ENCODE measurements around the gene EYS.
A peak's percentile ranks its signal among the peaks of the same experiment; 100 is the strongest.

The EYS gene

GRCh38 chr6:64415926-64416325 is 1291.1 kb downstream of the EYS start:
- DNase-seq, result no peak

- DNase-seq, result no peak
Observed at GRCh38 chr6:64411226-64411625, 1295.8 kb downstream of the EYS start.

DNA sequence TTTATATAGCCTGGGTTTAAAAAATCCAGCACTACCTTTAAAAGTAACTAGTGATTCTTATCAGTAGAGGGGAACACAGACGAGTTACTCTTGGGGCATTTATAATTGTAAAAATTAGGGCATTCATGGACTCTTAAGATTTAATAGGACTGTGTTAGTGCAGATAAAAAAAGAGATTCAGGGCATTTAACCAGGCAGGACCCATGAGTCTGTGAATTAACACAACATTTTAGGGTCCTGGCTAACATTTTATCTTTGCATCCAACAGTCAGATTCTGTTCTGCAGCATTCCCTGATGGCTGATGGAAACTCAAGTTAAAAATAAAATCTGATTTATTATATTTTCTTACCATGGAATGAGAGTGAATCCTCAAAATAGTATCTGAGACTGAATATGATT is 1297.1 kb downstream of the EYS start:
- no peak for DNase-seq

DNA sequence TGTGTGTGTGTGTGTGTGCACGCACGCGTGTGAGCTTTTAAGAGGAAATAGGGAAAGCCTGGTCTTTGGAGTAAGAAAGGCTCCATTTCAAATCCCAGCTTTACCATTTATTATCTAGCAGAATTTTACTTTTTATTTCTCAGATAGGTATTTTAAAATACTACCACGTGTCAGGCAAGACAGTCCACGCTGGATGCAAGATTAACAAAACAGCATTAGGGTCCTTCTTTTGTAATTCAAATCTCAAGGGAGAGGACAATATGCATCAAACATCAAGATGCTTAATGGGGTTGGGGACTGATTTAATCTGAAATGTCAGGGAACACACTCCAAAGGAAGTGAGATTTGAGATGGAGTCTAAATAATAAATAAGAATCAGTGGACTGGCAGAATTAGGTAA is 1302.6 kb downstream of the EYS start:
- DNase-seq, result no peak

- DNase-seq, result no peak
Observed at GRCh38 chr6:64383277-64383676, 1323.7 kb downstream of the EYS start.

DNA sequence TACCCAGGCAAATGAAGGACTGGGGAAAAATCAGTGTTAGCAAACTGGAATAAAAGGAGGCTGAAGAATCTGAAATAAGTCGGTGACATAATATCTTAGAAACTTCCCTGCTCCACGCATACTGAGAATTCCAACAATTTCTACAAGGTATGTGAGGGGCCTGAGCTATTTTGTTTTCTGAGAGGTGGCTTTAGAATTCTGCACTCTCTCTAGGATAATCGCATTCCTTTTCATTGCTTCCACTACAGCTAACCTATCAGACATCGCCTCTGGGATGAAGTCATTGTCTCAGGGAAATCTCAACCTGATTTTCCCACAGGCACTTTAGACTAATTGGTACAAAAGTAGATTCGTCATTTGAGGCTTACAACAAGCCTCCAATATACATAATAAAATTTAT is 1330.6 kb downstream of the EYS start:
- DNase-seq, result no peak

DNA sequence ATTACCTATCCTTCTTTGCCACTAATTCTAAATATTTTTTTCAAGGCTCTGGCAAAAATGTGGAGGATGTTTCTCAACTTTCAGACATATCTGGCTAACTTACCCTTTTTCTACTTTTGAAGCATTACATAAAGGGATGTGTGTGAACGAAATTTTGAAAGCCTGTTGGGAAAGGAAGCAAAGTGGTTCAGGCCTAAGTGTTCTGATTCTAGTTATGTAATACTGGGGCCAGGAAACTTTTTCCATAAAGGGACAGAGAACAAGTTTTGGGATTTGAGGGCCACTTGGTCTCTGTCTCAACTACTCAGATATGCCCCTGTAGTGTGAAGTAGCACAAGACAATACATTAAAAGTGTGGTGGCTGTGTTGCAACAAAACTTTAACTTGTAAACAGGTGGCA is 1349.6 kb downstream of the EYS start:
- no peak for DNase-seq

- no peak for DNase-seq
Observed at GRCh38 chr6:64347411-64347810, 1359.6 kb downstream of the EYS start.

DNA sequence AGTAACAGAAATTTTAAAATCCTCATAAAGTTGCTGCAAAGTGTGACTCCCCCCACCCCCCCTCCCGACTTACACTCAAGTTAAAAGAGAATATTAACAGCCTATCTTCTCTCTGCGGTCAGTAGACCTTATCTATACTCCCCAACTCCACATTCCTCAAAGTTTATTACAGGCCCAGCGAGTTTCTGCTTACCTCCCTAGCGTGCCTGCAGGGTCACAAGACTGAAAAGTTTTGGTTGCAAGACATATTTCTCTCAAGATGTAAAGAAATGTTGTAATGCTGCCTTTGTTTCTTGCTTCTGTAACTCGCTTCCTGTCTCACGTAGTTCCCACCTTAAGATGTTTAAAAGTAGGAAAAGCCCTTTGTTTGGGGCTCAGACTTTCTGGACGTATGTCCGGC is 1371.8 kb downstream of the EYS start:
- no peak for DNase-seq

DNA sequence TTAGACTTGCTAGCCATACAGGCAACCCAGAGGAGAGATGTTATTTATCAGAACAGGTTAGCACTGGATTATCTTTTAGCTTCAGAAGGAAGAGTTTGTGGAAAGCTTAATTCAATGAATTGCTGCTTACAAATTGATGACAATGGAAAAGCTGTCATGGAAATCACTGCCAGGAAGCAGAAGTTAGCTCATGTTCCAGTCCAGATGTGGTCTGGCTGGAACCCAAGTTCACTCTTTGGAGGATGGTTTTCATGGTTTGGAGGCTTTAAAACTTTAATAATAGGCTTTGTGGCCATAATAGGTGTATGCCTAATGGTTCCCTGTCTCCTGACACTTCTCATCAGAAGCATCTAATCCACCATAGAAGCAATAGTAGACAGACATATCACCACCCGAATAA is 1372.4 kb downstream of the EYS start:
- DNase-seq, result no peak

GRCh38 chr6:64330694-64331307 is 1376.2 kb downstream of the EYS start:
- peak; percentile 36 to 71 (median 38) for DNase-seq

DNA sequence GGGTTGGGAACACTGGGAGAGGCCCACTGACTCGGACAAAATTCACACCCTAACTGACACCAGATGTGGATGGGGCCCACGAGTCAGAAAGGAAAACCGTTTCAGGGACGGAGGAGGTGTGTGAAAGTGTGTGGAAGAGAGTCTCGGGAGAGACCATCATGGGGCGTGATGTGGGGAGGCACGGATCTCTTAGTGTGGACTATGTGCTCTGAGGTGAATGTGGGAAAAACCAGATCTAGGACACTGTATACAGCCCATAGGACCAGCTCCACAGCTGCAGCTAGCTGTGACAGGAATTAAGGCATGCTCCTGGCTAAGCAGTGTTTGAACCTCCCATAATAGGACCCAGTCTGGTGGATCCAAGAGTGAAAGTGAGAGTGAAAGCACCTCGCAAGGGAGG is 1380.1 kb downstream of the EYS start:
- DNase-seq, result no peak

DNA sequence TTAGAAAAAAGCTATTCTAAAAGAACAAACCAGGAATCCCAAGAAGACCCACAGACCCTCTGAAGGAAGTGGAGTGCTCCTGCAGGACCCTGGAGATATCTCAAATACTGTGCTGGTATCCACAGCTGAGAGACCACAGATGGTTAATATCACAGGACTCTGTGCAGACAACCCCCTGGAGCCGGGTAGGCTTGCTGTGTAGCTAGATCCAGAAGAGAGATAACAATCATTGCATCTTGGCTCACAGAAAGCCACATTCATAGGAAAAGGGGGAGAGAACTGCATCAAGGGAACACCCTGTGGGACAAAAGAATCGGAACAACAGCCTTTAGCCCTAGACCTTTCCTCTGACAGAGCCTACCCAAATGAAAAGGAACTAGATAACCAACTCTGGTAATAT is 1381.9 kb downstream of the EYS start:
- DNase-seq, result no peak

GRCh38 chr6:64310214-64310613 is 1396.8 kb downstream of the EYS start:
- DNase-seq, result no peak

DNA sequence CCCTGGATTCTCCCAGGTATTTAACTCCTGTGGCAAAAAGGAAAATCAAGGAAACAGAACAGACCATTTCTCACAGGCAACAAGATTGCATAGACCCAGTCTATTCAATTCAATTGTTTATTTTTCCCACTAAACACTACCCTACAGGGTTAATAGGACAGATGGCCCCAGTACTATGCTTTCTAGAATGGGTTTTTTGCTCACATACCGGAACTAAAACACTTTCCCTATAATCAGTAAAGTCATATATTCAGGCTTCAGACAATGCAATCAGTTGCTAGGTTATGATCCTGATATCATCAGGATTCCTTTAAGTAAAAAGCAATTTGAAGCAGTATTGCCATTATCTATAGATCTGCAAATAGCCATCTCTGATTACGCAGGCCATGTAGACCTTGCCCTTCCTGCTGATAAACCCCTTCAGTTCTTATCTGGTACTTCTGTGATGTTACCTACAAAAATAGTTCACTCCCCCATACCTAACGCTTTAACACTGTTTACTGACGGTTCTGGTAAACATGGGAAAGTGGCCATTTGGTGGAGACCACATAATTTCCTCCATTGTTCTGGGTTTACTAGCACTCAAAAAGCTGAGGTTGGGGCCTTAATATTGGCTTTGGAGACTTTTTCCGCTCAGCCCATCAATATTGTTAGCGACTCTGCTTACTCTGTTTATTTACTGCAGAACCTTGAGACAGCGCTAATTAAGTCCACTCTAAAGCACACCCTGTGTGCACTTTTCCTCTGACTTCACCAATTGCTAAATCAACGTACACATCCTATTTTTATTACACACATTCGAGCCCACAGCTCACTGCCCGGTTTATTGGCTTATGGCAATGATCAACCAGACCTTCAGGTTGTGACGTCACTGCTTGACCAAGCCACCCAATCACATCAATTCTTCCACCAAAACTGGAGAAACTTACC is 1405.5 kb downstream of the EYS start:
- peak in 1 of 3 experiments; percentile 9 for DNase-seq

DNA sequence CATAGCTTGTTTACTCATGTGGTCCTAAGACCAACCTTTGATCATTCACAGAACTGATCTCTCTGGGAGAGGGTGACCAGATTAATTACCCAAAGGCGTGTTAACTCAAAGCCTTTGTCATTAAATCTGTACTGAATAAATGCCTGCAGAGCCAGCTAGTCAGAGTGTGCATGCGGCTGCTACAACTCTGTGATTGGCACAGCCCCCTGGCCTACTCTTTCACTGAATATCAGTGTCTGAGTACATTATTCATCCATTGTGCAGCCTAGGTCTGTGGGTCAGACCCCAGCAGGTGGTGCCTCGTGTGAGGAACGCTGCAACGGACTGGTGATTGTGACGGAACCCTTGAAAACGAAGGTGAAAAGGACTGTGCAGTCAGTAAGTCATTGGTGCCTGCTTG is 1407.8 kb downstream of the EYS start:
- DNase-seq, result no peak

DNA sequence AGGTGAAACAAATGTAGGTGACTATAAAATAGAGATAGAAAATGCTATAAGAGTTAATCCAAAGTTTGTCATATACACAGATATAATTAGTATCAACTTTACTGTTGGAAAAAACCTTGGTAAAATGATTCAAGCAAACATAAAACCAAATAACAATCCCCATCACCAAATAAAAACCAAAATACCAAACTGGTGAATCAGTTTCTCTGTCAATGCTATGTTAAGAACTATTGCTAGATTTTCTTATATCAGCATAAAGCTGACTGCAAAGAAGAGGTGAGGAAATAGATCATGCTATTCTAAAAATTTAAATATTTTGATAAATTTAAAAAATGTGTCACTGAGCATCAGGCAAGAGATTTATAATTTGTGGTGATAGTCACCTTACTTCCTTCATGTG is 1413.0 kb downstream of the EYS start:
- DNase-seq, result no peak

- no peak for DNase-seq
Observed at GRCh38 chr6:64293298-64293697, 1413.7 kb downstream of the EYS start.

DNA sequence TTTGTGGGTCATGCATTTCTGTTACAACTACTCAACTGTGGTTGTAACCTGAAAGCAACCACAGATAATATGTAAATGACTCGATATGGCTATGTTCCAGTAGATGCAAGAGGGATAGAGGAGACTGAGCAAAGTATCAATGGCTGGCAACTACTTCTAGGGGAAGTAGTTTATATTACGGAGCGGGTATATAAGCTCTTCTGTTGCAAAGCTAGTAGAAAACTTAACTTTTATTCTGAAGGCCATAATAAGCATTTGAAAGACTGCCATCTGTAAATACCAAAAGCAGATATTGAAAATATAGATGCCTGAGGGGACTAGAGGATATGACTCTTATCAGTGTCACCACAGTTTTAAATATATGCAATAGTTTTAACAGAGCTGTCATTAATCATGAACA is 1416.2 kb downstream of the EYS start:
- no peak for DNase-seq

DNA sequence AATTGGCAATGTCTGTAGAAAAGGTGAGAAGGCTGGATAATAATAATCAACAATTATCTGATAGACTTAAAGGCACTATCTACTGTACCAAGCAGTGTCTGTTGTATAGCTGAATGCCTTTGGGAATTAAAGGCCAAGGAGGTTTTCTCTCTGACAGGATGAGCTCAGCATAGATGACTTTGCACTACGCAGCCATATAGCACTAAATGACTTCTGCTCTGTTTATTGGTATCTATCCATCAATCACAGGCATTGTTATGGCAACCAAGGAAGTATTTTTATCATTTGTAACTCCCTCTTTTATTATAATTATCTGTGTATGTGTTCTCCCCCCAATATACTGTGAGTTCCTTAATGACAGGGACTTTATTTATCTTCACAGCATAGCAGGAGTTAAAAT is 1417.1 kb downstream of the EYS start:
- DNase-seq, result no peak

DNA sequence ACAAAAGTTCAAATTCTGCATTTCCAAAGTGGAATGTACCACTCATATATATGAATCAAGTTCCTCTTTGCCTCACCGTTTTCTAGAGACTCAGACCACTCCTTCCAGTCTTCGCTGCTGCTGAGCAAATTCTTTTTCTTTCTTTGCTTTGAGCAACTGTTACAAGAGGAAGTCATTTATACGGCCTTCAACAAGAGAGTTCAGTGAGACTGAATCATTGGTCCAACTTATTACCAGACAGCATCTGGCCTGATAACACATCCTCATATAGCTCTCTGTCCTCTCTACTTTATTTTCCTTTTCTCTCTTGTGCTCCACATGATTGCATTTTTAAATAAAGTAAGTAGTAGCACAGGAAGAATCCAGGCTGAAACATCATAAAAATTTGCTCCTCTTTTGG is 1418.7 kb downstream of the EYS start:
- DNase-seq, result no peak

DNA sequence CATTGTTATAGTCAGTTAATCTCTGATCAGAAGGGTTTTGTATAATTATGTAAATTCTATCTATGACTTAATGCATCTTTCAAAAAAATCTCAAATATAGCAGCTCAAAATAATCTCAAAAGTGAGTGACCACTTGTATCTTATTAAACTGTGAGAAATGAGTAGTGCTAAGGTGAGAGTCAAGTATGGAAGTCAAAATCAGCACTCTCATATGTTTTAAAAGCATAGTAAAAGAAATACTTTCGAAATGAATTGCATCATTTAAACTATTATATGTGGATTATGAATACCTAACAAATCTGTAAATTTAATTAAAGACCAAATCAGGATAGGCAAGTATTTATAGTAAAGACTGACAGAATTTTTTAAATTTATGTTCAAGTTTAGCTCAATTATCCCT is 1425.9 kb downstream of the EYS start:
- DNase-seq, result peak in 1 of 3 experiments; percentile 37

- DNase-seq, result peak in 2 of 3 experiments; percentile 43 to 79
Observed at GRCh38 chr6:64280569-64280968, 1426.5 kb downstream of the EYS start.

GRCh38 chr6:64270083-64270482 is 1436.9 kb downstream of the EYS start:
- DNase-seq, result no peak
